HepG2 (cell line): ENCODE measurements around the gene TRAF5. TPM values are rescaled to one million over a fixed set of nuclear protein-coding genes. Genes with fewer than 3 reads are reported as not detected.

Experiments
- ATAC-seq: fragments of 200-7000 bp; cut with Tn5 transposase; 3 replicates; pipeline ENCODE4 v1.9.1; 2020; ENCODE audit warnings: mild to moderate bottlenecking, moderate library complexity
- BruUV-seq: library from RNA; stranded (reverse); fragments of 400-500 nt; replicated peaks from 2 replicates; lab custom pipeline; 2021; lab: Mats Ljungman, UMichigan
- CTCF ChIA-PET: fragments of 300-600 bp; formaldehyde crosslinking; extraction: SDS; loops from one replicate; lab custom pipeline; 2021; ENCODE audit warnings: low total read pairs, inconsistent platforms, low intra/inter-chr PET ratio; lab: Yijun Ruan, JAX
- POLR2A ChIA-PET: fragments of 350-600 bp; sonication (Branson Sonifier 250); formaldehyde crosslinking; loops from one replicate; lab custom pipeline; 2020; ENCODE audit warnings: antibody characterized with exemption, inconsistent platforms; lab: Yijun Ruan, JAX
- DNase-seq: peaks from one replicate; pipeline ENCODE4 v3.0.0-alpha.2; 2015; ENCODE audit warnings: low spot score
- FAIRE-seq: peaks from 3 replicates; lab custom pipeline; 2011; peaks lifted over from hg19 to GRCh38; lab: Jason Lieb, UNC
- H2AFZ ChIP-seq: one replicate; pipeline ENCODE4 v1.6.1; 2011; ENCODE audit warnings: low read length, inconsistent platforms
- H3K27ac ChIP-seq: fragments of 300-600 bp; 3 replicates; pipeline ENCODE4 v1.8.0; 2011; ENCODE audit warnings: mixed run types, mild to moderate bottlenecking, mixed read lengths, low read length, inconsistent platforms; ENCODE audit not compliant: insufficient read depth; ENCODE audit errors: extremely low read length
- H3K27me3 ChIP-seq, 2 experiments: fragments of 200-600 bp in 1 of 2; 2 replicates in 1 of 2; 3 replicates in 1 of 2; pipeline versions ENCODE4 v1.6.0 to v1.8.0; 2011; ENCODE audit warnings: low read length in 2 of 2, mild to moderate bottlenecking in 2 of 2, moderate library complexity in 2 of 2, inconsistent platforms in 1 of 2; ENCODE audit not compliant: insufficient read depth in 2 of 2, control insufficient read depth in 1 of 2
- H3K36me3 ChIP-seq, 2 experiments: fragments of 200-600 bp in 1 of 2; replicated peaks in 1 of 2; 2 replicates in 1 of 2; 3 replicates in 1 of 2; pipeline versions ENCODE4 v1.5.1 to v1.8.0; 2011; ENCODE audit warnings: low read length in 2 of 2, inconsistent platforms in 1 of 2; ENCODE audit not compliant: insufficient read depth in 2 of 2, control insufficient read depth in 1 of 2
- H3K4me1 ChIP-seq: 2 replicates; pipeline ENCODE4 v1.5.1; 2012; ENCODE audit warnings: low read length, inconsistent platforms; ENCODE audit not compliant: insufficient read depth
- H3K4me2 ChIP-seq: 2 replicates; pipeline ENCODE4 v1.6.0; 2011; ENCODE audit warnings: low read depth, low read length, inconsistent platforms
- H3K4me3 ChIP-seq, 3 experiments: fragments of 200-600 bp in 1 of 3; sonication (generic), shearing (Covaris generic) in 1 of 3; replicated peaks in 1 of 3; 2 replicates each; pipeline ENCODE4 v1.5.1; 2011 to 2016; ENCODE audit warnings: low read length in 3 of 3, inconsistent platforms in 2 of 3, low read depth in 2 of 3, mild to moderate bottlenecking in 2 of 3, control low read depth in 1 of 3, mixed read lengths in 1 of 3; ENCODE audit not compliant: insufficient read depth in 1 of 3
- H3K79me2 ChIP-seq: one replicate; pipeline ENCODE4 v1.6.1; 2011; ENCODE audit warnings: low read length, inconsistent platforms; ENCODE audit not compliant: insufficient read depth
- H3K9ac ChIP-seq: 2 replicates; pipeline ENCODE4 v1.6.0; 2011; ENCODE audit warnings: mild to moderate bottlenecking, low read depth, low read length, inconsistent platforms; ENCODE audit not compliant: insufficient read depth
- H3K9me3 ChIP-seq: 2 replicates; pipeline ENCODE4 v1.5.1; 2012; ENCODE audit warnings: mild to moderate bottlenecking, low read length
- H4K20me1 ChIP-seq: 2 replicates; pipeline ENCODE4 v1.6.0; 2011; ENCODE audit warnings: inconsistent platforms, mild to moderate bottlenecking, low read length, moderate library complexity; ENCODE audit not compliant: insufficient read depth
- EP300 ChIP-seq, 3 experiments: sonication (generic) in 1 of 3; formaldehyde crosslinking in 1 of 3; IDR thresholded peaks; 2 replicates each; pipeline versions ENCODE4 v1.5.1 to v1.6.1; 2011 to 2020; ENCODE audit warnings: low read depth in 2 of 3, low read length in 2 of 3, borderline replicate concordance in 1 of 3, improper control_type of control experiment in 1 of 3, mild to moderate bottlenecking in 1 of 3, missing genetic modification reagents in 1 of 3, moderate library complexity in 1 of 3
- MYC ChIP-seq: sonication (generic); formaldehyde crosslinking; IDR thresholded peaks from 2 replicates; pipeline ENCODE4 v1.9.0; 2021; ENCODE audit warnings: missing genetic modification reagents, borderline replicate concordance
- SOX13 ChIP-seq, 3 experiments: fragments of 450-650 bp in 1 of 3; sonication (generic) in 1 of 3; formaldehyde crosslinking in 1 of 3; IDR thresholded peaks in 2 of 3; conservative IDR thresholded peaks in 1 of 3; 2 replicates each; pipeline versions ENCODE4 v1.5.0 to v1.6.1; 2016 to 2020; ENCODE audit warnings: antibody characterized with exemption in 1 of 3, mild to moderate bottlenecking in 1 of 3, missing compliant biosample characterization in 1 of 3, missing genetic modification reagents in 1 of 3, moderate library complexity in 1 of 3
- ZNF563 ChIP-seq: sonication (generic); formaldehyde crosslinking; IDR thresholded peaks from 2 replicates; pipeline ENCODE4 v1.8.0; 2022; ENCODE audit warnings: mild to moderate bottlenecking, moderate library complexity, missing genetic modification reagents
- ZNF597 ChIP-seq: sonication (generic); formaldehyde crosslinking; IDR thresholded peaks from 2 replicates; pipeline ENCODE4 v1.5.0; 2020; ENCODE audit warnings: missing genetic modification reagents
- WGBS: methylation state at CpG from one replicate; pipeline ENCODE4 v1.1.6; 2017; ENCODE audit warnings: low lambda C conversion rate; 5-methylcytosine and 5-hydroxymethylcytosine counted together
- in situ Hi-C: cut with HindIII; loops from 2 replicates; pipeline ENCODE4 v1.10.0; 2017; ENCODE audit warnings: low pct_unique_long_range_greater_than_20kb; ENCODE audit not compliant: extremely low pct_ligation_motif_present
- intact Hi-C: fragments of 100-400 bp; cut with micrococcal nuclease; formaldehyde crosslinking; loops from one replicate; pipeline ENCODE4 v1.10.0; 2022; ENCODE audit not compliant: unreplicated experiment
- polyA plus RNA-seq, 8 experiments: library from polyadenylated mRNA; depleted of rRNA in 3 of 8; stranded (reverse) in 7 of 8; unstranded in 1 of 8; fragments of >200 nt; fragmentation: Illumina TruSeq in 4 of 8; extraction: Trizol in 4 of 8; gene quantifications; 2 replicates each; pipeline versions ENCODE4 v1.2.1 to v1.2.3, GENCODE V29; 2011 to 2016; ENCODE audit warnings: low read depth in 4 of 8, missing spikeins in 1 of 8, mixed read lengths in 1 of 8; ENCODE audit not compliant: insufficient read depth in 1 of 8
- total RNA-seq, 5 experiments: library from RNA; depleted of rRNA; stranded (reverse); fragments of >200 nt; fragmentation: Illumina TruSeq; extraction: Trizol; gene quantifications; 2 replicates each; pipeline ENCODE4 v1.2.3, GENCODE V29; 2016; ENCODE audit warnings: low read depth in 1 of 5

Gene TRAF5
- total and polyA plus RNA-seq, 2 of the 13 experiments (the other 11 are each of a cell fraction or from before 2014, with no cell fraction given), result 0.27 to 1.6 TPM

- TF ChIP-seq MYC (CRISPR knock-in tag), result no peak
- TF ChIP-seq, all 625 proteins: peak for 0
Observed at GRCh38 chr1:211372463-211372862, 45.8 kb downstream of the TRAF5 start (continued).

GRCh38 chr1:211375146-211375818 is 48.6 kb downstream of the TRAF5 start:
- no peak overlapping the region for H3K27ac ChIP-seq
- peak; percentile 8 for DNase-seq
- no TSS peak for BruUV-seq

More at GRCh38 chr1:211375146-211375818, 48.6 kb downstream of the TRAF5 start:
- no peak for TF ChIP-seq ZNF597 (CRISPR knock-in tag)
- TF ChIP-seq EP300 (IDR thresholded peaks at IDR 0.05; ENCODE audit: low read depth in 2 of 2, low read length in 2 of 2), result no peak
- no peak for TF ChIP-seq EP300 (CRISPR knock-in tag; IDR thresholded peaks at IDR 0.05; ENCODE audit: borderline replicate concordance)
- TF ChIP-seq SOX13 (IDR thresholded peaks at IDR 0.05), result no peak
- TF ChIP-seq SOX13 (CRISPR knock-in tag; conservative IDR thresholded peaks at IDR 0.05 in 1 of 2, IDR thresholded peaks at IDR 0.05 in 1 of 2), result 0 out of 4 replicates have a peak, but pooled peaks of 1 of the 2 experiments have one; percentile 11
- TF ChIP-seq ZNF563 (CRISPR knock-in tag), result no peak
- no peak for ATAC-seq
- POLR2A ChIA-PET, result no interaction called here
- no peaks in the 10 kb centered on the region for H3K9me3 ChIP-seq
- H2AFZ ChIP-seq, result no peak overlapping the region
- no peaks in the 10 kb centered on the region for H3K27me3 ChIP-seq
- H3K4me2 ChIP-seq, result 0 out of 2 replicates have a peak overlapping the region, but pooled peaks have one; percentile 3
- CTCF ChIA-PET, result no interaction called here
- in situ Hi-C loops (no loop called here), intact Hi-C loops (loop anchor here (5.0 kb wide), 1 partner anchor 48 kb away; the partner anchor contains the start of gene TRAF5)
- H3K4me3 ChIP-seq, result no peak overlapping the region
- no peak for FAIRE-seq
- peaks cover 25% of the 10 kb centered on the region for H3K4me1 ChIP-seq
- H3K36me3 ChIP-seq, result no peaks in the 10 kb centered on the region
- H3K9ac ChIP-seq, result no peak overlapping the region
- no peaks in the 10 kb centered on the region for H3K79me2 ChIP-seq
- WGBS, result 44% methylated on average over 5 of the region's 5 CpGs
- H4K20me1 ChIP-seq, result no peaks in the 10 kb centered on the region
